ENCODE measurements around the gene NKIRAS1. TPM values are rescaled to one million over a fixed set of nuclear protein-coding genes. Genes with fewer than 3 reads are reported as not detected.

The NKIRAS1 gene
- total RNA-seq, 2 experiments from 2014 or later = 3.8 to 4.9 TPM

- H3K4me3 Mint-ChIP-seq = peak overlapping the region; percentile 83
- H3K27me3 Mint-ChIP-seq = no peaks in the 10 kb centered on the region
- H3K4me1 Mint-ChIP-seq = peaks cover 31% of the 10 kb centered on the region
- POLR2A ChIA-PET = interaction anchor here (1.1 to 2.8 kb wide), 2 partner anchors 32 to 572 kb away, joined by 3 to 45 read pairs; partner anchors contain the start of genes NKIRAS1 and RPL15
- H3K36me3 Mint-ChIP-seq = peaks cover 10% of the 10 kb centered on the region
- no peaks in the 10 kb centered on the region for H3K9me3 Mint-ChIP-seq
- DNase-seq (no peak), ATAC-seq (ENCODE audit: low read depth) (no peak)
- H3K27ac Mint-ChIP-seq = peak overlapping the region; percentile 91
These were observed 33.0 kb upstream of the NKIRAS1 start for GRCh38 chr3:23949784-23950183.

- POLR2A ChIA-PET = interaction anchor here (3.6 kb wide), 1 partner anchor 31 kb away, joined by 40 read pairs; the partner anchor contains the start of genes NKIRAS1 and RPL15
- Mint-ChIP-seq H3K4me1 (peaks cover 37% of the 10 kb centered on the region), H3K36me3 (peaks cover 8% of the 10 kb centered on the region), H3K27ac (no peak overlapping the region), H3K9me3 (no peaks in the 10 kb centered on the region), H3K27me3 (peaks cover 9% of the 10 kb centered on the region), H3K4me3 (no peak overlapping the region)
- DNase-seq (no peak), ATAC-seq (ENCODE audit: low read depth) (no peak)
These were observed 32.0 kb upstream of the NKIRAS1 start for GRCh38 chr3:23948761-23949160.

GRCh38 chr3:23945913-23946687, 29.3 kb upstream of the NKIRAS1 start:
- peak overlapping the region; percentile 83 for H3K4me3 Mint-ChIP-seq
- peaks cover 21% of the 10 kb centered on the region for H3K27me3 Mint-ChIP-seq
- H3K4me1 Mint-ChIP-seq = peaks cover 24% of the 10 kb centered on the region

GRCh38 chr3:23945663-23945912, 28.8 kb upstream of the NKIRAS1 start:
- H3K27me3 Mint-ChIP-seq = peaks cover 23% of the 10 kb centered on the region
- ATAC-seq (ENCODE audit: low read depth) = no peak
- H3K36me3 Mint-ChIP-seq = peaks cover 4% of the 10 kb centered on the region
- H3K4me3 Mint-ChIP-seq = peak overlapping the region; percentile 63
- peaks cover 21% of the 10 kb centered on the region for H3K4me1 Mint-ChIP-seq
- POLR2A ChIA-PET = interaction anchor here (3.6 kb wide), 1 partner anchor 28 kb away, joined by 40 read pairs; the partner anchor contains the start of genes NKIRAS1 and RPL15
- H3K27ac Mint-ChIP-seq = no peak overlapping the region
- no peaks in the 10 kb centered on the region for H3K9me3 Mint-ChIP-seq
- no peak for DNase-seq

More at GRCh38 chr3:23945913-23946687, 29.3 kb upstream of the NKIRAS1 start:
- POLR2A ChIA-PET = interaction anchor here (0.6 to 3.6 kb wide), 4 partner anchors 12 to 502 kb away, joined by 4 to 40 read pairs (median 6); partner anchors contain the start of genes NKIRAS1 and RPL15
- H3K9me3 Mint-ChIP-seq = no peaks in the 10 kb centered on the region
- H3K27ac Mint-ChIP-seq = peak overlapping the region; percentile 90
- peak; percentile 79 for ATAC-seq (ENCODE audit: low read depth)
- H3K36me3 Mint-ChIP-seq = peaks cover 4% of the 10 kb centered on the region
- peak; percentile 95 for DNase-seq

- Mint-ChIP-seq H3K36me3 (peaks cover 4% of the 10 kb centered on the region), H3K4me3 (peak within 1 kb of the TSS; percentile 83), H3K4me1 (peaks cover 18% of the 10 kb centered on the region), H3K9me3 (no peaks in the 10 kb centered on the region), H3K27ac (peak within 1 kb of the TSS; percentile 90), H3K27me3 (peaks cover 23% of the 10 kb centered on the region)
- peak; percentile 53 for ATAC-seq (ENCODE audit: low read depth)
- DNase-seq = peak; percentile 86
- POLR2A ChIA-PET = interaction anchor here (0.6 to 2.0 kb wide), 2 partner anchors 28 to 30 kb away, joined by 5 to 26 read pairs; partner anchors contain the start of genes NKIRAS1 and RPL15
These were observed 28.3 kb upstream of the NKIRAS1 start, which contains the start of gene NR1D2 for GRCh38 chr3:23944861-23945662. TSS of gene NR1D2 (plus strand) at chr3:23945286. CDS start at chr3:23945579, 293 bp downstream.

- Mint-ChIP-seq H3K4me1 (peaks cover 11% of the 10 kb centered on the region), H3K9me3 (no peaks in the 10 kb centered on the region), H3K36me3 (peaks cover 2% of the 10 kb centered on the region), H3K27me3 (peaks cover 25% of the 10 kb centered on the region), H3K27ac (peak overlapping the region; percentile 65), H3K4me3 (peak overlapping the region; percentile 82)
- DNase-seq (no peak), ATAC-seq (ENCODE audit: low read depth) (no peak)
- POLR2A ChIA-PET = interaction anchor here (0.6 to 2.0 kb wide), 3 partner anchors 21 to 31 kb away, joined by 3 to 26 read pairs (median 5); partner anchors contain the start of genes NKIRAS1 and RPL15
These were observed 27.4 kb upstream of the NKIRAS1 start for GRCh38 chr3:23944007-23944783.

- peaks cover 2% of the 10 kb centered on the region for H3K36me3 Mint-ChIP-seq
- ATAC-seq (ENCODE audit: low read depth) = no peak
- H3K4me1 Mint-ChIP-seq = peaks cover 11% of the 10 kb centered on the region
- peaks cover 1% of the 10 kb centered on the region for H3K9me3 Mint-ChIP-seq
- H3K4me3 Mint-ChIP-seq = no peak overlapping the region
- POLR2A ChIA-PET = interaction anchor here (2.1 kb wide), 1 partner anchor 26 kb away, joined by 6 read pairs; the partner anchor contains the start of genes NKIRAS1 and RPL15
- H3K27me3 Mint-ChIP-seq = peaks cover 27% of the 10 kb centered on the region
- no peak overlapping the region for H3K27ac Mint-ChIP-seq
- DNase-seq = no peak
These were observed 25.8 kb upstream of the NKIRAS1 start for GRCh38 chr3:23942546-23942945.

- no peak for ATAC-seq (ENCODE audit: low read depth)
- Mint-ChIP-seq H3K4me3 (no peak overlapping the region), H3K36me3 (no peaks in the 10 kb centered on the region), H3K27ac (no peak overlapping the region), H3K27me3 (peaks cover 33% of the 10 kb centered on the region), H3K4me1 (peaks cover 7% of the 10 kb centered on the region), H3K9me3 (peaks cover 1% of the 10 kb centered on the region)
- DNase-seq = no peak
- POLR2A ChIA-PET = interaction anchor here (2.1 kb wide), 1 partner anchor 25 kb away, joined by 6 read pairs; the partner anchor contains the start of genes NKIRAS1 and RPL15
These were observed 24.6 kb upstream of the NKIRAS1 start for GRCh38 chr3:23941440-23941839.

GRCh38 chr3:23940775-23941174, 24.0 kb upstream of the NKIRAS1 start:
- no peak overlapping the region for H3K4me3 Mint-ChIP-seq
- H3K9me3 Mint-ChIP-seq = peaks cover 1% of the 10 kb centered on the region
- H3K36me3 Mint-ChIP-seq = no peaks in the 10 kb centered on the region
- POLR2A ChIA-PET = interaction anchor here (2.1 kb wide), 1 partner anchor 24 kb away, joined by 6 read pairs; the partner anchor contains the start of genes NKIRAS1 and RPL15
- ATAC-seq (ENCODE audit: low read depth) = no peak
- peaks cover 6% of the 10 kb centered on the region for H3K4me1 Mint-ChIP-seq
- no peak overlapping the region for H3K27ac Mint-ChIP-seq
- no peak for DNase-seq
- H3K27me3 Mint-ChIP-seq = peaks cover 33% of the 10 kb centered on the region

GRCh38 chr3:23938688-23939087, 21.9 kb upstream of the NKIRAS1 start:
- Mint-ChIP-seq H3K4me3 (no peak overlapping the region), H3K36me3 (no peaks in the 10 kb centered on the region), H3K27ac (no peak overlapping the region), H3K27me3 (peaks cover 24% of the 10 kb centered on the region), H3K9me3 (peaks cover 1% of the 10 kb centered on the region), H3K4me1 (no peaks in the 10 kb centered on the region)
- no peak for DNase-seq
- POLR2A ChIA-PET = interaction anchor here (2.1 kb wide), 1 partner anchor 22 kb away, joined by 5 read pairs; the partner anchor contains the start of genes NKIRAS1 and RPL15
- ATAC-seq (ENCODE audit: low read depth) = no peak

- H3K4me3 Mint-ChIP-seq = no peak overlapping the region
- H3K27ac Mint-ChIP-seq = no peak overlapping the region
- ATAC-seq (ENCODE audit: low read depth) = no peak
- no peak for DNase-seq
- H3K9me3 Mint-ChIP-seq = peaks cover 1% of the 10 kb centered on the region
- no peaks in the 10 kb centered on the region for H3K4me1 Mint-ChIP-seq
- H3K36me3 Mint-ChIP-seq = no peaks in the 10 kb centered on the region
- POLR2A ChIA-PET = interaction anchor here (0.7 kb wide), 1 partner anchor 28 kb away, joined by 4 read pairs; no protein-coding TSS in a partner anchor
- peaks cover 12% of the 10 kb centered on the region for H3K27me3 Mint-ChIP-seq
These were observed 20.5 kb upstream of the NKIRAS1 start for GRCh38 chr3:23937296-23937695.

- no peak for ATAC-seq (ENCODE audit: low read depth)
- no peaks in the 10 kb centered on the region for H3K36me3 Mint-ChIP-seq
- peaks cover 11% of the 10 kb centered on the region for H3K27me3 Mint-ChIP-seq
- POLR2A ChIA-PET = interaction anchor here (0.6 kb wide), 1 partner anchor 16 kb away, joined by 6 read pairs; no protein-coding TSS in a partner anchor
- H3K4me3 Mint-ChIP-seq = no peak overlapping the region
- DNase-seq = no peak
- no peak overlapping the region for H3K27ac Mint-ChIP-seq
- peaks cover 7% of the 10 kb centered on the region for H3K4me1 Mint-ChIP-seq
- H3K9me3 Mint-ChIP-seq = peaks cover 1% of the 10 kb centered on the region
These were observed 17.5 kb upstream of the NKIRAS1 start for GRCh38 chr3:23934253-23934652.

Data from activated naive CD8-positive, alpha-beta T cell treated with anti-CD3 and anti-CD28 coated beads, Interleukin-2, amount 10 ng/mL, durations not matched to agents 7 days and 5 days (primary cell).